Uterus (tissue), 2 donors: ENCODE data around the gene FRRS1.

Experiments
- POLR2A ChIP-seq, 2 donors: fragments of 450-650 bp; IDR thresholded peaks; one replicate each; pipeline ENCODE4 v1.6.1; 2016; ENCODE audit warnings: antibody characterized with exemption in 2 of 2, mild to moderate bottlenecking in 1 of 2, moderate library complexity in 1 of 2
- TF ChIP-seq, protein P1 (sequence below), 4 experiments: fragments of 200-600 bp in 2 of 4; fragments of 450-650 bp in 2 of 4; sonication (generic) in 2 of 4; IDR thresholded peaks; one replicate each; pipeline ENCODE4 v1.5.1; 2016 to 2019; ENCODE audit warnings: antibody characterized with exemption in 4 of 4, mild to moderate bottlenecking in 2 of 4, moderate library complexity in 1 of 4

DNA sequence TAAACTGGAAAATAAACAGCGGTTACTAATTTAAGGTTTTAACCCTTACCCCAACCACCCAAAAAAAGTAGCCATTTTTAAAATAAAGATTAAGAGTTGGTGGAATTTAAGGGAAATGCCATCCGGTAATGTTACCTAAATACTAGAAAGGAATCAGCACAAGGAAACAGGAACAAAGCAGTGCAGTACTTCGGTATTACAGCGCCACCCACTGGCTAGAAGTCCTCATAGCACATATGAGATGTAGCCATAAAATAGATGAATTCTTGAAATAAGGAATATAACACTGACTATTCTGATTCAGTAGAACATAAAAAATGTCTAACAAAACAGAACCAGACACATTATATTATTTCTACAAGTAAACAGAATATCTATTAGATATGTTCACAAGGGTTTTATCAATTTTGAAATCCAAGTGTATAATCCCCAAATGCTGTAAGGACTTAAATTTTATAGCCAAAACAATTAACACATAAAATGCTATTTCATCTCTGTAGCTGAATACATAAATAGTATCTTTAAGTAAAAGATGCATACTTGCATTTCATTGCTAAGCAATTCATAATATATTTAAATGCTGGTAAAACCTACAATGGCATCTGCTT, 58.8 kb downstream of the FRRS1 start:
- TF ChIP-seq, protein P1, sequence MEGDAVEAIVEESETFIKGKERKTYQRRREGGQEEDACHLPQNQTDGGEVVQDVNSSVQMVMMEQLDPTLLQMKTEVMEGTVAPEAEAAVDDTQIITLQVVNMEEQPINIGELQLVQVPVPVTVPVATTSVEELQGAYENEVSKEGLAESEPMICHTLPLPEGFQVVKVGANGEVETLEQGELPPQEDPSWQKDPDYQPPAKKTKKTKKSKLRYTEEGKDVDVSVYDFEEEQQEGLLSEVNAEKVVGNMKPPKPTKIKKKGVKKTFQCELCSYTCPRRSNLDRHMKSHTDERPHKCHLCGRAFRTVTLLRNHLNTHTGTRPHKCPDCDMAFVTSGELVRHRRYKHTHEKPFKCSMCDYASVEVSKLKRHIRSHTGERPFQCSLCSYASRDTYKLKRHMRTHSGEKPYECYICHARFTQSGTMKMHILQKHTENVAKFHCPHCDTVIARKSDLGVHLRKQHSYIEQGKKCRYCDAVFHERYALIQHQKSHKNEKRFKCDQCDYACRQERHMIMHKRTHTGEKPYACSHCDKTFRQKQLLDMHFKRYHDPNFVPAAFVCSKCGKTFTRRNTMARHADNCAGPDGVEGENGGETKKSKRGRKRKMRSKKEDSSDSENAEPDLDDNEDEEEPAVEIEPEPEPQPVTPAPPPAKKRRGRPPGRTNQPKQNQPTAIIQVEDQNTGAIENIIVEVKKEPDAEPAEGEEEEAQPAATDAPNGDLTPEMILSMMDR (IDR thresholded peaks at IDR 0.05), result peak; percentile 84 to 87 (median 86)
- no peak for TF ChIP-seq POLR2A (IDR thresholded peaks at IDR 0.05)
